ENCODE results near the gene RASA3. TPM values are rescaled to one million over a fixed set of nuclear protein-coding genes. Genes with fewer than 3 reads are reported as not detected.

RASA3 gene
- polyA plus RNA-seq, 3 donors, result 9.0 to 32.6 (median 16.6) TPM

- no peak for DNase-seq
- peaks cover 42 to 57% of the 10 kb centered on the region in 2 donors for H3K36me3 Mint-ChIP-seq
These were observed 158.9 kb downstream of the RASA3 start, which contains the start of gene C13orf46 for GRCh38 chr13:113973218-113974164. C13orf46 (minus strand) TSS chr13:113974076; CDS start chr13:113973997, 79 bp downstream.

More at GRCh38 chr13:113973218-113974164, 158.9 kb downstream of the RASA3 start, which contains the start of gene C13orf46:
- H3K4me2 ChIP-seq (replicated peaks; ENCODE audit: extremely low read depth, low read length, poor library complexity, severe bottlenecking), result no peak within 1 kb of the TSS
- WGBS (ENCODE audit: insufficient coverage), result 98% methylated on average over 36 of the region's 44 CpGs
- no peaks in the 10 kb centered on the region for H3K4me1 ChIP-seq (ENCODE audit: control insufficient read depth in 1 of 2, insufficient read depth in 2 of 2, low read length in 2 of 2)
- H3K27ac ChIP-seq (ENCODE audit: low read depth in 1 of 2, low read length in 2 of 2), result no peak within 1 kb of the TSS
- peaks cover 38 to 41% of the 10 kb centered on the region in 2 donors for H3K36me3 ChIP-seq (replicated peaks in 1 of 2; ENCODE audit: control insufficient read depth in 1 of 2, insufficient read depth in 2 of 2, low read length in 2 of 2)
- intact Hi-C loops (cut with micrococcal nuclease), result no loop called here
- H3K4me3 ChIP-seq (replicated peaks in 1 of 3; ENCODE audit: low read depth in 2 of 3, low read length in 3 of 3), result no peak within 1 kb of the TSS
- H4K20me1 ChIP-seq (ENCODE audit: insufficient read depth, low read length), result peaks cover 15% of the 10 kb centered on the region
- Mint-ChIP-seq H3K4me1 (no peaks in the 10 kb centered on the region), H3K27me3 (ENCODE audit: low read depth in 3 of 3) (peaks cover 0 to 3% (median 0%) of the 10 kb centered on the region in 3 donors), H3K4me3 (no peak within 1 kb of the TSS), H3K9me3 (peaks cover 0 to 2% (median 0%) of the 10 kb centered on the region in 7 donors), H3K27ac (no peak within 1 kb of the TSS)
- no peak for TF ChIP-seq CTCF (IDR thresholded peaks at IDR 0.05)
- H3K27me3 ChIP-seq (ENCODE audit: control insufficient read depth in 2 of 2, insufficient read depth in 2 of 2, low read length in 2 of 2), result no peaks in the 10 kb centered on the region
- no peak within 1 kb of the TSS for H3K9ac ChIP-seq (ENCODE audit: insufficient read depth, low read length, poor library complexity, severe bottlenecking)
- no peaks in the 10 kb centered on the region for H3K79me2 ChIP-seq (ENCODE audit: insufficient read depth, low read length)
- H3K9me3 ChIP-seq (replicated peaks in 1 of 2; ENCODE audit: control insufficient read depth in 1 of 2, insufficient read depth in 1 of 2, low read length in 2 of 2), result no peaks in the 10 kb centered on the region
- no peak within 1 kb of the TSS for H2AFZ ChIP-seq (ENCODE audit: insufficient read depth, low read depth, low read length, poor library complexity, severe bottlenecking)
